GM21381 (cell line): ENCODE results near the gene PARD6G.
"Not testable (repeated sequence)": the region's sequence is repeated elsewhere in the genome, so short reads cannot be mapped to it uniquely, and the experiment has no call there.

ENCODE experiments used
- ATAC-seq: cut with Tn5 transposase; IDR thresholded peaks from one replicate; pipeline ENCODE4 v1.9.1; 2021; ENCODE audit warnings: mild to moderate bottlenecking, moderate library complexity; ENCODE audit not compliant: unreplicated experiment

The PARD6G gene

DNA sequence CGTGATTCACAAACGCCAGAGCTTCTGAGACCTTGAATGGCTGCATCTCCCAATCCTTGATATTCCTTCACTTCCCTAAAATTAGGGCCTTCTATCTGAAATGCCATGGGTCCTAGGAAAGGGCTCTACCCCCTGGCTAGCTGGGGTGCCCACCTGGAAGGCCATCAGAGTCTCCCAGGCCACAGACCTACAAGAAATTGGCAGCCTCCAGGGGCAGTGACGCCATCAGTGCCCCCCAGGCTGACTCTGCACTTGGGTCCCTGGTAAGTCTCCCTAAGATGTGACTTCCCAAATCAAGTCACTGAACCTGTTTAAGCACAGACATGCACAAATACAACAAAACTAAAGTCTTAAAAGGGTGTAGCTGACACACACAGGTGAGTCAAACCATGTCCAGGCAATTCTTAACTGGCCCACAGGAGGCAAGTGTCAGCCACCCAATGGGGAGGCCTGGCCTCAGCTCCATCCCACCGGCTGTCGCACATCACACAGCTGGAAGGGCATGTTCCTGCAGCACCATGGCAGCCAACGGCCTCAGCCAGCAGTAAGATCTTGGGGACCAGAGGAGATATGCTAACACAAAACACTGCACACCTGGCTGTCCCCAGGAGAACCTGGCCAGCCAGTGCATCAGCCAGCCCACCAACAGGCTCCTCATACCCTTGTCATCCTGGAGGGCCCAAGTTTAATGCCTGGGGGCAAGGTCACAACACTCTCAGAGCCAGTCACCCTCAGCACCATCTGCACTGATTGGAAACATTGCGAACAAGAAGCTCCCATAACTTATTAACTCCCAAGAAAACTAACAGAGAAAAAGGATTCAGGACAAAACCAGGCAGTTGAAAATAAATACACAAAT, 5.2 kb downstream of the PARD6G start:
- no peak for ATAC-seq

GRCh38 chr18:80239830-80240229, 7.5 kb downstream of the PARD6G start:
- no peak for ATAC-seq

- ATAC-seq: no peak
These were observed 8.6 kb downstream of the PARD6G start for GRCh38 chr18:80238651-80239260.

DNA sequence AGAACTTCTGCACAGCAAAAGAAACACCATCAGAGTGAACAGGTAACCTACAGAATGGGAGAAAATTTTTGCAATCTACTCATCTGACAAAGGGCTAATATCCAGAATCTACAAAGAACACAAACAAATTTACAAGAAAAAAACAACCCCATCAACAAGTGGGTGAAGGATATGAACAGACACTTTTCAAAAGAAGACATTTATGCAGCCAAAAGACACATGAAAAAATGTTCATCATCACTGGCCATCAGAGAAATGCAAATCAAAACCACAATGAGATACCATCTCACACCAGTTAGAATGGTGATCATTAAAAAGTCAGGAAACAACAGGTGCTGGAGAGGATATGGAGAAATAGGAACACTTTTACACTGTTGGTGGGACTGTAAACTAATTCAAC, 9.8 kb downstream of the PARD6G start:
- ATAC-seq: not testable (repeated sequence)

GRCh38 chr18:80234398-80234797, 12.9 kb downstream of the PARD6G start:
- no peak for ATAC-seq

- ATAC-seq: no peak
These were observed 13.4 kb downstream of the PARD6G start for GRCh38 chr18:80233899-80234298.

- no peak for ATAC-seq
These were observed 14.0 kb downstream of the PARD6G start for GRCh38 chr18:80233201-80233835.

DNA sequence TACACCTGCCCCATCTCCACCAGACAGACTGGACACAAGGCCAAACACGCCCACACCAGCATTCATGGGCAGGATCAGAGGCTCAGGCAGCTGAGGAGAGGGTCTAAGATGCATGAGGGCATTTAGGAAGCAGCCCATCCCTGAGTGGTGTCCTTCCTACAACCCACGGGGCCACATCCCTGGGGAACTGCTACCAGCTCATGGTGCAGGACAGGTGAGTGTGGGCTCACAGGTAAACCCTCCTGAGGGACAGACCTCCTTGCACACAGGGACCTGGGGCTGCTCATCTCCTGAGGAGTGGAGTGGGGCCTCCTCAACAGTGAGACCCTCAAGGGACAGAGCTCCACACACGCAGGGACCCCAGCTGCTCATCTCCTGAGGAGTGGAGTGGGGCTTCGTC, 14.6 kb downstream of the PARD6G start:
- no peak for ATAC-seq

DNA sequence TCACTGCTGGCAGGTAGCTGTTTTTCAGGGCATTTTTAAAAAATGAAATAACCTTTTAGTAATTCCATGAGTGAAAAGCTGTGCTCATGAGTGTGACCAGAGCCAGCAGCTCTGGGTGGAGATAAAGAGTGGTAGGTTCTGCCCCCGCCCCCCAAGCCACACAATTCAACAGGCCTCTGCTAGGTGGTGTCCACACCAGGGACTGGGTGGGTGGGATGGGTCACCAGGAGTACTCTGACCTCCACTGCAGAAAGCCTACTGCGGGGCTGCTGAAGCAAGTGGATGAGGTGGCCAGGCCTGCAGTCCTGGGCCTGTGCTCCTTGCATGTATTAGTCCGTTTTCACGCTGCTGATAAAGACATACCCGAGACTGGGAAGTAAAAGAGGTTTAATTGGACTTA, 15.3 kb downstream of the PARD6G start:
- no peak for ATAC-seq

DNA sequence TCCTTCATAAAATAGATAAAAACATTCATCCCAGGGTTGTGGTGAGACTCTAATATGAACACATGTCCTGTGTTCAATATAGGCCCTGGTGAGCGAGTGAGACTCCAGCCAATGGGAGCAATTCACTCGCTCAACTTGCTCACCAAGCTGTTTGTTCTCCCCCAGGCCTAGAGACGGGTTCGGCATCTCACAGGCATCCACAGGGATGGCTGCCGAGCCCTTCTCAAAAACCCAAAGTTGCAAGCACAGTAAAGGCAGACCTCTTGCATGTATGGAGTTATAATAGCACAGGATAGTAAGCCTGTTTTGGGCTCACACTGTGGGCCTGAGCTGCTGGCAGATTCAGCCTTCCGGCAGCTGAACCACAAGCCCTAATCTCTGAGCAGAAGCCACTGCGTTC, 15.7 kb downstream of the PARD6G start:
- ATAC-seq: no peak

DNA sequence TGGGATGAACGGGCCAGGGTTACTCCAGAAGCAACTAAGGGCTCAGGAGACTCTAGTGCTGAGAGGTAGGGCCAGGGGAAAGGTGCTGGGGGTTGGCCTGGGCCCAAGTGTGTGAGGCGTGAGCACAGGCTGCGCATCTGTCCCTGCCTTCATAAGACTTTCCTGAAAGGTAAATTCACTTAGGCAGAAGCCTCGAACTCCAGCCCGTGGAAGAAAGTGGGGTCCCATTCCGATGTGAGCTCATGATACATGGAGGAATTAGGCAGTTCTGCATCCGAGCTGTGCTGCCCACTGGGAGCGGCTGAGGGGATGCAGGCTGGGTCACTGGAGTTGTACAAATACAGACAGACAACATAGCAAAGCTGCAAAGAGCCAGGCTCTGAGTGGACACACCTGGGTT, 16.2 kb downstream of the PARD6G start:
- ATAC-seq: no peak

DNA sequence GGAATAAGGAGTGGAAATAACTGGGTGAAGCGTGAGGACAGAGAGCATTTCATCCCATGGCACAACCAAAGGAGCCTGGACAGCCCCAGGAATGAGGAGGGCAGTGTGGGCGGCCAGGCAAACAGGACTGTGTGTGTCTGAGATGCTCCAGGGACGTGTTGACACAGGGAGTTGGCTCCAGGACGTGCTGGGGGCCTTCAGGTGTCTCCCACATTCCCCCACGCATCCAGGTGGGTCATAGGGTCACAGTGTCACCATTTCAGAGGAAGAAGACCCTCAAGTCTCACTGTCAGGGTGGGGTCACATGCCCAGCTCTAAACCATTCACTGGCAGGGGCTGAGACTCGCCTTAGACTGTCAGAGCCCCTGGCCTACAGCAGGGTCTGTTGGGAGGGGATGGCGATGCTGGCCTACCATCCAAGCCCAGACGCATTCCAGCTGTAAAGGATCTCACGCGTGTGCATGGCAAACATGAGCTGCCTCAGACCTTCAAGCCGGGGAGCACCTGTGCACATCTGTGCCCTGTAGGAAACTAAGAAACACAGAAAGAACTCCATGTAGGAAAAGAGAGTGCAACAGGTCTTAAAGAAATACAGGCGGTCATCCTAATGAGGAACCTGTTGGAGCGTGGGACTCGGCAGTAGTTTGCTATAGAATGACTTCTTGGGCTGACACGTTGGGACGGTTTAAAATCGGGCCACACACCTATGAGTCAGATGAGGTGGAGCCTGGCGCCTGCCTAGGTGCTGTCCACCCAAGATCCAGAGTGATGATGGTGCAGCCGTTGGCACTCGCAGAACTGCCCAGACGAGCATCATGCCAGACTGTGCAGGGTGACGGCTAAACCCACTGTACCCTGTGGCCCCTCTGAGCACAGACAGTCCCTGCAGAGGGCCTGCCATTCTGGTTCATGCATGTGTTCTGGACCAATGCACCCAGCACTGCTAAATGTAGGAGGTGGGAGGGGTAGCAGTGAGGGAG, 17.3 kb downstream of the PARD6G start:
- ATAC-seq: no peak

- ATAC-seq: no peak
These were observed 18.0 kb downstream of the PARD6G start for GRCh38 chr18:80229363-80229762.

GRCh38 chr18:80228051-80228848, 19.1 kb downstream of the PARD6G start:
- no peak for ATAC-seq

- no peak for ATAC-seq
These were observed 19.8 kb downstream of the PARD6G start for GRCh38 chr18:80227472-80227871.

- no peak for ATAC-seq
These were observed 21.6 kb downstream of the PARD6G start for GRCh38 chr18:80225685-80226084.

- no peak for ATAC-seq
These were observed 23.6 kb downstream of the PARD6G start for GRCh38 chr18:80223581-80224148.

DNA sequence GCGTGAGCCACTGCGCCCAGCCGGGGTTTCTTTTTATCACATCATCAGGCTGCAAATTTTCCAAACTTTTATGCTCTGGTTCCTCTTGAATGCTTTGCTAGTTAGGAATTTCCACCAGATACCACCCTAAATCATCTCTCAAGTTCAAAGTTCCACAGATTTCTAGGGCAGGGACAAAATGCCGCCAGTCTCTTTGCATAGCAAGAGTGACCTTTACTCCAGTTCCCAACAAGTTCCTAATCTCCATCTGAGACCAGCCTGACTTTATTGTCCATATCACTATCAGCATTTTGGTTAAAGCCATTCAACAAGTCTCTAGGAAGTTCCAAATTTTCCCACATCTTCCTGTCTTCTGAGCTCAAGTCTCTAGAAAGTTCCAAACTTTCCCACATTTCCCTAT, 27.8 kb downstream of the PARD6G start:
- ATAC-seq: not testable (repeated sequence)

- ATAC-seq: no peak
These were observed 28.7 kb downstream of the PARD6G start for GRCh38 chr18:80218341-80219227.
